ACC112 (cell line): ENCODE measurements around the gene MLLT10.
"Not testable (repeated sequence)": the region's sequence is repeated elsewhere in the genome, so short reads cannot be mapped to it uniquely, and the experiment has no call there.

Experiments
- H2AFZ ChIP-seq: fragments of 200-600 bp; sonication (generic); one replicate; pipeline ENCODE4 v1.6.0; 2017; ENCODE audit warnings: antibody characterized with exemption, low read length; ENCODE audit not compliant: unreplicated experiment
- H3K27ac ChIP-seq: fragments of 200-600 bp; sonication (generic); 2 replicates; pipeline ENCODE4 v1.5.1; 2014; ENCODE audit warnings: low read depth, mild to moderate bottlenecking, antibody characterized with exemption, low read length, moderate library complexity
- H3K27me3 ChIP-seq: fragments of 200-600 bp; sonication (generic); 2 replicates; pipeline ENCODE4 v1.6.1; 2014; ENCODE audit warnings: mild to moderate bottlenecking, antibody characterized with exemption, low read length, moderate library complexity, mixed read lengths; ENCODE audit not compliant: insufficient read depth
- H3K36me3 ChIP-seq: fragments of 200-600 bp; sonication (generic); 2 replicates; pipeline ENCODE4 v1.6.1; 2016; ENCODE audit warnings: mild to moderate bottlenecking, antibody characterized with exemption, low read length, moderate library complexity, mixed read lengths; ENCODE audit not compliant: insufficient read depth
- H3K4me1 ChIP-seq: fragments of 200-600 bp; sonication (generic); one replicate; pipeline ENCODE4 v1.6.1; 2016; ENCODE audit warnings: low read length, mixed read lengths; ENCODE audit not compliant: insufficient read depth, unreplicated experiment, control insufficient read depth
- H3K4me3 ChIP-seq: fragments of 200-600 bp; sonication (generic); 2 replicates; pipeline ENCODE4 v1.5.1; 2014; ENCODE audit warnings: mild to moderate bottlenecking, low read depth, low read length
- H3K79me2 ChIP-seq: fragments of 200-600 bp; sonication (generic); one replicate; pipeline ENCODE4 v1.6.0; 2016; ENCODE audit warnings: low read length; ENCODE audit not compliant: control insufficient read depth, unreplicated experiment, insufficient read depth

Gene MLLT10

DNA sequence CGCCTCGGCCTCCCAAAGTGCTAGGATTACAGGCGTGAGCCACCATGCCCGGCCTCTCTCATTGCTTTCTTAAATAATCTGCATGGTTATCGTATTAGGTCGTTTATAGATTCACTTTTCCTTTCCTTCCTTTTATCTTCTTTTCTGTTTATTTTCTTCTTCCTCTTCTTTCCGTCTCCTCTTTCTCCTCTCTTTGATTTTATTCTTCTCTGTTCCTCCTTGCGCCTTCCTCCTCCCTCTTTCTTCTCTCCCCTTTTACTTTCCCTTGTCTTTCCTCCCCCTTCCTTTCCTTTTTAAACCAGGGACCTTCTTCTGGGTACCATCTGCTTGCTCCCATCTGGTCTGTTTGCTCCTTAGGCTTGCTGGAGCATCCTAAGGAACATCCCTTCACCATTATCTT lies 18.6 kb downstream of the MLLT10 start:
- peaks cover 19% of the 10 kb centered on the region for H3K36me3 ChIP-seq
- peaks cover 10% of the 10 kb centered on the region for H3K4me1 ChIP-seq
- H3K79me2 ChIP-seq, result peaks cover 40% of the 10 kb centered on the region

DNA sequence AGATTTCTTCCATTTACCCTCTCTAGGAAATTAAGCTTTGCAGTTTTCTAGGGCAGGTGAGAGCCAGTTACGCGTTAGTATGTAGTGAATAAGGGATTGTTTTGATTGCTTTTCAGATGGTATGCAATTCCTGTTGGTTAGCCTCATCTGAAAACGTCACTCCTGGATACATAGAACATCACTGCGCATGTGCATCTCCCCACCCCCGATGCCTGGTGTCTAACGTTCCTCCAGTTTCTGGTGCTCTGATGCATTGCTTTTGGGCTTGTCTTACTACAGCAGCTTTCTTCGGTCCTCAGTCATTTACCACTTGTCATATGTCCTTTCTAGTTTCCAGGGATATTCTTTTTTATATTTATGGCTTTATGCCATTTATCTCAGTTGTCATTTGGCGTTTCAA lies 22.5 kb downstream of the MLLT10 start:
- Histone ChIP-seq H2AFZ (no peak overlapping the region), H3K79me2 (peaks cover 55% of the 10 kb centered on the region), H3K36me3 (peaks cover 40% of the 10 kb centered on the region), H3K4me3 (no peak overlapping the region), H3K4me1 (peaks cover 5% of the 10 kb centered on the region), H3K27ac (no peak overlapping the region), H3K27me3 (no peaks in the 10 kb centered on the region)

More for the DNA sequence above, 18.6 kb downstream of the MLLT10 start:
- H2AFZ ChIP-seq, result no peak overlapping the region
- H3K4me3 ChIP-seq, result no peak overlapping the region
- no peak overlapping the region for H3K27ac ChIP-seq
- no peaks in the 10 kb centered on the region for H3K27me3 ChIP-seq

DNA sequence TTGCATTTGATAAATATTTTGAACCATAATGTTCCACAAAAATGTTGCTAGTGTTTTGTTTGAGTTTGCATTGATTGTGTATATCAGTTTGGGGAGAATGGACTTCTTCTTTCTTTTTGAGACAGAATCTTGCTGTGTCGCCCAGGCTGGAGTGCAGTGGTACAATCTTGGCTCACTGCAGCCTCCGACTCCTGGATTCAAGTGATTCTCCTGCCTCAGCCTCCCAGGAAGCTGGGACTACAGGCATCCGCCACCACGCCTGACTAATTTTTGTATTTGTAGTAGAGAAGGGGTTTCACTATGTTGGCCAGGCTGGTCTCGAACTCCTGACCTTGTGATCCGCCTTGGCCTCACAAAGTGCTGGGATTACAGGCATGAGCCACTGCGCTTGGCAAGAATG lies 25.0 kb downstream of the MLLT10 start:
- peaks cover 65% of the 10 kb centered on the region for H3K79me2 ChIP-seq
- H3K4me1 ChIP-seq, H3K27me3 ChIP-seq, H2AFZ ChIP-seq, H3K4me3 ChIP-seq, H3K27ac ChIP-seq: not testable (repeated sequence)
- peaks cover 38% of the 10 kb centered on the region for H3K36me3 ChIP-seq

DNA sequence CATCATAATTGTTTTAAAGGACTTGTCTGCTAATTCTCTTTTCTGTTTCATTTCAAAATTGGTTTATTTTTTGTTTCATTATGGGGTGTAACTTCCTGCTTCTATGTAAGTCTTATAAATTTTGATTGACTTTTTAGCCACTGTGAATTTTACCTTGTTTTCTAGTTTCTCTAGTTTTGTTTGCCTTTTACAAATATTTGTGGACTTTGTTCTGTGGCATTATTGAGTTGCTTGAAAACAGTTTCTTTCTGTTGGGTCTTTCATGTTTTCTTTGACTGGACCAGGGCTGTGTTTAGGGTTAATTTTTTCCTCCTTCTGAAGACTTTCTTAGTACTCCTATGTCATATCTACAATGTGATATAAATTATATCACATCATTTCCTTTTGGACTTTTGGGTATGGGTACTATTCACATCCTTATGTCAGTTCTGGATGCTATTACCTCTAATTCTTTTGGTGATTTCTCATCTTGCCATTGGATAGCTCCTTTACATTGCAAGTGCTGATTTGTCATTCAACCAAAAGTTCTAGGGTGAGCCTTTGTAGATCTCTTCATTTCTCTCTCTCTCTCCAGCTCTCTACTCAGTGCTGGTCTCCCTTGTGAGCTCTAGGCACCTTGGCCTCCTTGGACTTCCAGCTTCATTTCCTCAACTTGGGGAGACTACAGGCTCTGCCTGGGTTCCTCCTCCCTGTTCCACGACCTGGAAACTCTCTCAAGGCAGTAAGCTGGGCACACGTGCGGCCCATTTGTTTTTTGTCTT lies 36.9 kb downstream of the MLLT10 start:
- H3K4me1 ChIP-seq, result peaks cover 30% of the 10 kb centered on the region
- H3K4me3 ChIP-seq, result no peak overlapping the region
- H3K36me3 ChIP-seq, result no peaks in the 10 kb centered on the region
- H3K79me2 ChIP-seq, result peaks cover 78% of the 10 kb centered on the region
- H2AFZ ChIP-seq, result no peak overlapping the region
- no peaks in the 10 kb centered on the region for H3K27me3 ChIP-seq
- H3K27ac ChIP-seq, result no peak overlapping the region

DNA sequence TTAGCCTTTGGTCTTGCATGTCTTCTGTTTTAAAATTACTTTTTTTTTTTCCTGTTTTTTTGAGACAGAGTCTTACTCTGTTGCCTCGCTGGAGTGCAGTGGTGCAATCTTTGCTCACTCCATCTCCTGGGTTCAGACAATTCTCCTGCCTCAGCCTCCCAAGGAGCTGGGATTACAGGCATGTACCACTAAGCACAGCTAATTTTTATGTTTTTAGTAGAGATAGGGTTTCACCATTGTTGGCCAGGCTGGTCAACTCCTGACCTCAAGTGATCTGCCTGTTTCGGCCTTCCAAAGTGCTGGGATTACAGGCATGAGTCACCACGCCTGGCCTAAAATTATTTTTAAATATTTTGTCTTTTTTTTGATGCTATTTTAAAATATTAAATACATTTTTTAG lies 38.5 kb downstream of the MLLT10 start:
- Histone ChIP-seq H3K4me3 (no peak overlapping the region), H3K4me1 (peaks cover 30% of the 10 kb centered on the region), H3K36me3 (peaks cover 4% of the 10 kb centered on the region; the same call in 1 of the 2 replicates), H3K27me3 (no peaks in the 10 kb centered on the region), H2AFZ (no peak overlapping the region), H3K79me2 (peaks cover 79% of the 10 kb centered on the region), H3K27ac (peak overlapping the region; percentile 33)

DNA sequence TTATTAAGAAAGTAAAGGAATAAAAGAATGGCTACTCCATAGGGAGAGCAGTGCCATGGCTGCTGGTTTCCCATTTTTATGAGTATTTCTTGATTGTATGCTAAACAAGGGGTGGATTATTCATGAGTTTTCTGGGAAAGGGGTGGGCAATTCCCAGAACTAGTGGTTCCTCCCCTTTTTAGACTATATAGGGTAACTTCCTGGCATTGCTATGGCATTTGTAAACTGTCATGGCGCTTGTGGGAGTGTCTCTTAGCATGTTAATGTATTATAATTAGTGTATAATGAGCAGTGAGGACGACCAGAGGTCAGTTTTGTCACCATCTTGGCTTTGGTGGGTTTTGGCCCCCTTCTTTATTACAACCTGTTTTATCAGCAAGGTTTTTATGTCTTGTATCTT lies 40.5 kb downstream of the MLLT10 start:
- Histone ChIP-seq H3K4me1 (peaks cover 30% of the 10 kb centered on the region), H3K79me2 (peaks cover 80% of the 10 kb centered on the region)
- H3K4me3 ChIP-seq, H3K36me3 ChIP-seq, H2AFZ ChIP-seq, H3K27me3 ChIP-seq, H3K27ac ChIP-seq: not testable (repeated sequence)

DNA sequence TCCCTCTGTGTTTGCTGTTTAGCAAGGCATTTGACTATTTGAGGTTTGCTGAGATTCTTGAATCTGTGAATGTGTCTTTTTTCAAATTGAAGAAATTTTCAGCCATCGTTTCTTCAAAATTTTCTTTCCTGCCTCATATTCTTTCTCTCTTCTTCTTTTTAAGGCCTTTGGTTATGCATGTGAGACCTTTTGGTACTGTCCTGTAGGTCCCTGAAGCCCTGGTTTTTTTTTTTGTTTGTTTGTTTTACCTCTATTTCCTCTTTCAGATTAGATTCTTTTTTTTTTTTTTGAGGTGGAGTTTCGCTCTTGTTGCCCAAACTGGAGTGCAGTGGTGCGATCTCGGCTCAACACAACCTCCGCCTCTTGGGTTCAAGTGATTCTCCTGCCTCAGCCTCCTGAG lies 45.3 kb downstream of the MLLT10 start:
- Histone ChIP-seq H3K36me3 (peaks cover 4% of the 10 kb centered on the region; the same call in 1 of the 2 replicates), H2AFZ (no peak overlapping the region), H3K79me2 (peaks cover 84% of the 10 kb centered on the region)

DNA sequence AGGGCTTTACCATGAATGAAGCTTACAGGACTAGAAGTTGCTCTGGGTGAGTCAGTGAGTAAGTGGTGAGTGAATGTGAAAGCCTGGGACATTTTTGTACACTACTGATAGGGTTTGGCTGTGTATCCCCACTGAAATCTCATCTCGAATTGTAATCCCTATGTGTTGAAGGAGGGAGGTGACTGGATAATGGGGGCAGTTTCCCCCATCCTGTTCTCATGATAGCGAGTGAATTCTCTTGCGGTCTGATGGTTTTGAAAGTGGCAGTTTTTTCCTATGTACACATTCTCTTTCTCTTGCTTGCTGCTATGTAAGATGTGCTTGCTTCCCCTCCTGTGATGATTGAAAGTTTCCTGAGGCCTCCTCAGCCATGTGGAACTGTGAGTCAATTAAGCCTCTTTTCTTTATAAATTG lies 47.4 kb downstream of the MLLT10 start:
- peaks cover 73% of the 10 kb centered on the region for H3K79me2 ChIP-seq
- not testable (repeated sequence) for H3K36me3 ChIP-seq, H3K4me3 ChIP-seq, H2AFZ ChIP-seq, H3K4me1 ChIP-seq, H3K27me3 ChIP-seq
- peak overlapping the region; percentile 37; the same call in 1 of the 2 replicates for H3K27ac ChIP-seq

More for the DNA sequence above, 45.3 kb downstream of the MLLT10 start:
- Histone ChIP-seq H3K27ac (no peak overlapping the region), H3K4me1 (peaks cover 8% of the 10 kb centered on the region), H3K4me3 (no peak overlapping the region), H3K27me3 (no peaks in the 10 kb centered on the region)

DNA sequence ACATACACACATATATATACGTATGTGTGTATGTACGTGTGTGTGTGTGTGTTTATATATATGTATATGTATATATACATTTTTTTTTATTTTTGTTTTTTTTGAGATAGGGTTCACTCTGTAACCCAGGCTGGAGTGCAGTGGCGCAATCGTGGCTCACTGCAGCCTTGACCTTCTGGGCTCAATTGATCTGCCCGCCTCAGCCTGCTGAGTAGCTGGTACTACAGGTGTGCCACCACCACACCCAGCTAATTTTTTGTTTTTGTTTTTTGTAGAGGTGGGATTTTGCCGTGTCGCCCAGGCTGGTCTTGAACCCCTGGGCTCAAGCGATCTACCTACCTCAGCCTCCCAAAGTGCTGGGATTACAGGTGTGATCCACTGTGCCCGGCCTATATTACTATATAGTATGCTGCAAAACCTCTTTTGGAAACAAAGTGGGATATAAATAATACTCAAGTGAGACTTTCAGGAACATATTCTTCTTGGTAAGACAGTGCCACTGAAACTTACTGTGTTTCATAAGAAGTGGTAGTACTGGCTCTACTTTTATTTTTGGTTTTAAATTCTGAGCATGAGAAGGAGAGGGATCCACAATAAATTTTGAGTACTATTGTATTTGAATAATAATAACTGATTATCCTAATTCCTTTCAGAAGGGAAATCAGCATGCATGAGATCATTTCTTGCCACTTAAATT lies 51.0 kb downstream of the MLLT10 start:
- Histone ChIP-seq H3K27me3 (no peaks in the 10 kb centered on the region), H2AFZ (no peak overlapping the region), H3K36me3 (peaks cover 6% of the 10 kb centered on the region; the same call in 1 of the 2 replicates), H3K27ac (no peak overlapping the region), H3K4me3 (no peak overlapping the region), H3K79me2 (peaks cover 57% of the 10 kb centered on the region), H3K4me1 (peaks cover 8% of the 10 kb centered on the region)

DNA sequence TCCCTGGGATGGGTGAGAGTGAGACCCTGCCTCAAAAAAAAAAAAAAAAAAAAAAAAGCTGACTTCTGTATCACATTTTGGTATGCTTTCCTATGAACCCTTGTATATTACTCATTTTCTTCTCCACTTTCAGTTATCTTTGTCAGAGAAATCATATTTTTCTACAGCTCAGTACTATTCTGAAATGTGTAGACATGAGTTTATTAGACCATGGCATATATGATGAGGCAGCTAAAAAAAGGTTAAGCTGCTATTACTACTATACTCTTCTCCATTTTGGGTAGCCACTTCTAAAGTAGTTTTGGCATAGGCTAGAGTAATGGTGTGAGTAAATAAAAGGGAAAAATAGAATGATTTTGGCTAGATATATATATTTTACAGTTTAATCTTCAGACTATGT lies 53.4 kb downstream of the MLLT10 start:
- Histone ChIP-seq H3K79me2 (peaks cover 50% of the 10 kb centered on the region), H3K4me3 (no peak overlapping the region), H2AFZ (no peak overlapping the region), H3K4me1 (no peaks in the 10 kb centered on the region), H3K27ac (no peak overlapping the region), H3K27me3 (no peaks in the 10 kb centered on the region), H3K36me3 (peaks cover 10% of the 10 kb centered on the region)

DNA sequence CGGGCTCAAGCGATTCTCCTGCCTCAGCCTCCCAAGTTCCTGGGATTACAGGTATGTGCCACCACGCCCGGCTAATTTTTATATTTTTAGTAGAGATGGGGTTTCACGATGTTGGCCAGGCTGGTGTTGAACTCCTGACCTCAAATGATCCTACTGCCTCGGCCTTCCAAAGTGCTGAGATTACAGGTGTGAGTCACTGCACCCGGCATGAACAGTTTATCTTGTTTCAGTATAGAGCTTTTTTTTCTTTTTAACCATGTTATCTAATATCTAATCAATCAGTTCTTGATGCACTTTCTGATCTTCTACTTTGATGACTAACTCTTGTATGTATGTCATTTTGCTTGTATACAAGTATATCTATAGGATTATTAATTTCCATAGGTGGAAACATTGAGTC lies 54.1 kb downstream of the MLLT10 start:
- Histone ChIP-seq H3K79me2 (peaks cover 49% of the 10 kb centered on the region), H3K36me3 (peaks cover 10% of the 10 kb centered on the region)
- not testable (repeated sequence) for H3K27ac ChIP-seq, H3K4me3 ChIP-seq, H3K27me3 ChIP-seq, H2AFZ ChIP-seq, H3K4me1 ChIP-seq
